DOHH2 (cell line): ENCODE measurements around the gene RPL28.
"Not testable (repeated sequence)": the region's sequence is repeated elsewhere in the genome, so short reads cannot be mapped to it uniquely, and the experiment has no call there.

ENCODE experiments used
- H3F3A ChIP-seq: fragments of 200-600 bp; sonication (generic), shearing (Covaris generic); 2 replicates; pipeline ENCODE4 v1.6.0; 2016; ENCODE audit warnings: antibody characterized with exemption, mild to moderate bottlenecking; ENCODE audit not compliant: control insufficient read depth, insufficient read depth
- H3K27ac ChIP-seq: fragments of 200-600 bp; sonication (generic); 2 replicates; pipeline ENCODE4 v1.5.1; 2014; ENCODE audit warnings: low read depth, mild to moderate bottlenecking, low read length, moderate library complexity
- H3K27me3 ChIP-seq: fragments of 200-600 bp; sonication (generic); 2 replicates; pipeline ENCODE4 v1.6.1; 2014; ENCODE audit warnings: mild to moderate bottlenecking, low read length, mixed read lengths; ENCODE audit not compliant: control insufficient read depth
- H3K36me3 ChIP-seq: fragments of 200-600 bp; sonication (generic); 2 replicates; pipeline ENCODE4 v1.6.1; 2014; ENCODE audit warnings: mild to moderate bottlenecking, low read length, moderate library complexity, mixed read lengths; ENCODE audit not compliant: control insufficient read depth
- H3K4me1 ChIP-seq: fragments of 200-600 bp; sonication (generic); 2 replicates; pipeline ENCODE4 v1.6.1; 2014; ENCODE audit warnings: mild to moderate bottlenecking, low read length, mixed read lengths; ENCODE audit not compliant: control insufficient read depth
- H3K4me2 ChIP-seq: fragments of 200-600 bp; sonication (generic); 2 replicates; pipeline ENCODE4 v1.6.0; 2014; ENCODE audit warnings: mild to moderate bottlenecking, low read length, moderate library complexity
- H3K4me3 ChIP-seq: fragments of 200-600 bp; sonication (generic); 2 replicates; pipeline ENCODE4 v1.5.1; 2014; ENCODE audit warnings: mild to moderate bottlenecking, low read length, mixed read lengths
- H3K79me2 ChIP-seq: fragments of 200-600 bp; sonication (generic); 2 replicates; pipeline ENCODE4 v1.6.1; 2014; ENCODE audit warnings: mild to moderate bottlenecking, low read length, mixed read lengths; ENCODE audit not compliant: control insufficient read depth
- H3K9me2 ChIP-seq: fragments of 200-600 bp; sonication (generic); replicated peaks from 2 replicates; pipeline ENCODE4 v1.6.1; 2014; ENCODE audit warnings: mild to moderate bottlenecking, low read length, mixed read lengths; ENCODE audit not compliant: control insufficient read depth
- H3K9me3 ChIP-seq: fragments of 200-600 bp; sonication (generic); 2 replicates; pipeline ENCODE4 v1.6.1; 2014; ENCODE audit warnings: antibody characterized with exemption, low read length, mixed read lengths; ENCODE audit not compliant: control insufficient read depth, insufficient read depth
- H4K20me1 ChIP-seq: fragments of 200-600 bp; sonication (generic); 2 replicates; pipeline ENCODE4 v1.6.0; 2014; ENCODE audit warnings: low read depth, mild to moderate bottlenecking, antibody characterized with exemption, low read length, moderate library complexity; ENCODE audit not compliant: control insufficient read depth, insufficient read depth
- CTCF ChIP-seq: fragments of 200-600 bp; sonication (generic); IDR thresholded peaks from one replicate; pipeline ENCODE4 v1.5.1; 2014; ENCODE audit warnings: antibody characterized with exemption, mild to moderate bottlenecking, low read depth, low read length; ENCODE audit not compliant: poor library complexity, severe bottlenecking
- EZH2phosphoT487 ChIP-seq: fragments of 200-600 bp; sonication (generic); IDR thresholded peaks from 2 replicates; pipeline ENCODE4 v1.6.1; 2017; ENCODE audit warnings: borderline replicate concordance, mild to moderate bottlenecking, antibody characterized with exemption, low read length, moderate library complexity, mixed read lengths

The RPL28 gene

GRCh38 chr19:55398200-55398925 lies 12.6 kb downstream of the RPL28 start:
- Histone ChIP-seq H4K20me1 (peaks cover 9% of the 10 kb centered on the region; the same call in 1 of the 2 replicates), H3K4me1 (peaks cover 3% of the 10 kb centered on the region; the same call in 1 of the 2 replicates), H3K36me3 (peaks cover 27% of the 10 kb centered on the region), H3F3A (peaks cover 49% of the 10 kb centered on the region), H3K4me3 (no peak overlapping the region), H3K27me3 (no peaks in the 10 kb centered on the region), H3K4me2 (no peak overlapping the region), H3K79me2 (peaks cover 7% of the 10 kb centered on the region), H3K9me3 (no peaks in the 10 kb centered on the region), H3K27ac (no peak overlapping the region), H3K9me2 (no peaks in the 10 kb centered on the region)
- TF ChIP-seq EZH2phosphoT487 (no peak), CTCF (no peak)

- H3K4me1 ChIP-seq: peaks cover 5% of the 10 kb centered on the region
- H3K27ac ChIP-seq: no peak overlapping the region
- H3K36me3 ChIP-seq: peaks cover 45% of the 10 kb centered on the region
- TF ChIP-seq EZH2phosphoT487: no peak
- no peak for TF ChIP-seq CTCF
- no peaks in the 10 kb centered on the region for H3K9me2 ChIP-seq
- no peak overlapping the region for H3K4me3 ChIP-seq
- H4K20me1 ChIP-seq: peaks cover 18% of the 10 kb centered on the region
- no peak overlapping the region for H3K4me2 ChIP-seq
- H3K79me2 ChIP-seq: peaks cover 21% of the 10 kb centered on the region
- no peaks in the 10 kb centered on the region for H3K27me3 ChIP-seq
- H3K9me3 ChIP-seq: no peaks in the 10 kb centered on the region
- H3F3A ChIP-seq: peaks cover 54% of the 10 kb centered on the region
Measured at GRCh38 chr19:55400281-55401087, 14.8 kb downstream of the RPL28 start.

- not testable (repeated sequence) for H3K27me3 ChIP-seq
- H3K36me3 ChIP-seq: peaks cover 54% of the 10 kb centered on the region
Measured at GRCh38 chr19:55401390-55401789, 15.7 kb downstream of the RPL28 start.

GRCh38 chr19:55402509-55402908 lies 16.8 kb downstream of the RPL28 start:
- Histone ChIP-seq H4K20me1 (peaks cover 33% of the 10 kb centered on the region), H3K9me3 (no peaks in the 10 kb centered on the region), H3K9me2 (no peaks in the 10 kb centered on the region), H3K27me3 (no peaks in the 10 kb centered on the region), H3K27ac (no peak overlapping the region), H3K79me2 (peaks cover 41% of the 10 kb centered on the region), H3K36me3 (peaks cover 65% of the 10 kb centered on the region), H3F3A (peaks cover 66% of the 10 kb centered on the region), H3K4me2 (no peak overlapping the region), H3K4me1 (peaks cover 19% of the 10 kb centered on the region), H3K4me3 (no peak overlapping the region)
- TF ChIP-seq EZH2phosphoT487 (no peak), CTCF (no peak)

More at GRCh38 chr19:55401390-55401789, 15.7 kb downstream of the RPL28 start:
- not testable (repeated sequence) for H3K27ac ChIP-seq, H3K4me2 ChIP-seq, H3K9me2 ChIP-seq, H3K4me3 ChIP-seq, H3K9me3 ChIP-seq
- Histone ChIP-seq H3K79me2 (peaks cover 30% of the 10 kb centered on the region), H3F3A (peaks cover 63% of the 10 kb centered on the region), H3K4me1 (peaks cover 14% of the 10 kb centered on the region), H4K20me1 (peaks cover 27% of the 10 kb centered on the region)
